Sigmoid colon (tissue), 7 donors: Measurements from ENCODE around the gene HSD17B10. TPM values are rescaled to one million over a fixed set of nuclear protein-coding genes. Genes with fewer than 3 reads are reported as not detected.
A peak's percentile ranks its signal among the peaks of the same experiment; 100 is the strongest.
"Not testable (repeated sequence)": the region's sequence is repeated elsewhere in the genome, so short reads cannot be mapped to it uniquely, and the experiment has no call there.

Experiments
- DNase-seq: peaks from one replicate; pipeline ENCODE4 v3.0.0-alpha.2; 2019
- H3K27ac ChIP-seq, 4 donors: fragments of 200-600 bp; sonication (generic); one replicate each; pipeline ENCODE4 v1.5.1; 2016 to 2019; ENCODE audit warnings: mild to moderate bottlenecking in 1 of 4
- H3K27me3 ChIP-seq, 3 donors: fragments of 200-600 bp; sonication (generic); one replicate each; pipeline ENCODE4 v1.5.1; 2019; ENCODE audit warnings: mild to moderate bottlenecking in 1 of 3
- H3K36me3 ChIP-seq, 4 donors: fragments of 200-600 bp; sonication (generic); one replicate each; pipeline ENCODE4 v1.5.1; 2016 to 2019
- H3K4me1 ChIP-seq, 4 donors: fragments of 200-600 bp; sonication (generic); one replicate each; pipeline ENCODE4 v1.5.1; 2017 to 2019
- H3K4me3 ChIP-seq, 4 donors: fragments of 200-600 bp; sonication (generic); one replicate each; pipeline ENCODE4 v1.5.1; 2017 to 2019; ENCODE audit warnings: mild to moderate bottlenecking in 2 of 4, moderate library complexity in 1 of 4
- H3K9me3 ChIP-seq, 4 donors: fragments of 200-600 bp in 3 of 4; sonication (generic) in 3 of 4; one replicate each; pipeline versions ENCODE4 v1.5.1 to v1.6.1; 2013 to 2019
- EP300 ChIP-seq, 4 donors: sonication (generic); formaldehyde crosslinking; IDR thresholded peaks; one replicate each; pipeline ENCODE4 v1.6.1; 2017; ENCODE audit warnings: antibody characterized with exemption in 4 of 4
- POLR2A ChIP-seq, 2 donors: fragments of 450-650 bp; IDR thresholded peaks; one replicate each; pipeline ENCODE4 v1.6.1; 2016; ENCODE audit warnings: antibody characterized with exemption in 2 of 2, mild to moderate bottlenecking in 2 of 2, moderate library complexity in 2 of 2
- POLR2AphosphoS5 ChIP-seq, 4 donors: sonication (generic); formaldehyde crosslinking; IDR thresholded peaks; one replicate each; pipeline ENCODE4 v1.6.1; 2017; ENCODE audit warnings: antibody characterized with exemption in 4 of 4
- WGBS, 2 donors: extraction: QIAGEN DNeasy Blood & Tissue Kit; methylation state at CpG; one replicate each; pipeline ENCODE4 v1.1.7; 2013; 5-methylcytosine and 5-hydroxymethylcytosine counted together
- intact Hi-C: fragments of 100-400 bp; cut with DNase I; formaldehyde crosslinking; loops from one replicate; pipeline ENCODE4 v1.15.1; 2023
- polyA plus RNA-seq, 3 donors: library from polyadenylated mRNA; stranded (reverse); fragments of 200-250 nt; gene quantifications; one replicate each; pipeline ENCODE4 v1.2.3, GENCODE V29; 2013
- total RNA-seq, 4 donors: library from RNA; depleted of rRNA; stranded (reverse); fragments of >200 nt; gene quantifications; one replicate each; pipeline ENCODE4 v1.1.0, GENCODE V29; 2016
- TF ChIP-seq, protein P1 (sequence below), 4 experiments: fragments of 450-650 bp in 3 of 4; fragments of 200-600 bp in 1 of 4; IDR thresholded peaks; one replicate each; pipeline ENCODE4 v1.5.1; 2016 to 2019; ENCODE audit warnings: antibody characterized with exemption in 4 of 4, mild to moderate bottlenecking in 3 of 4, moderate library complexity in 2 of 4
- donor health status: healthy with polysubstance abuse.
- donor health status: Bipolar disorder and iron deficiency.
- donor health status: healthy.

The HSD17B10 gene
- total and polyA plus RNA-seq, 7 donors = 44.6 to 102 (median 67.4) TPM

DNA sequence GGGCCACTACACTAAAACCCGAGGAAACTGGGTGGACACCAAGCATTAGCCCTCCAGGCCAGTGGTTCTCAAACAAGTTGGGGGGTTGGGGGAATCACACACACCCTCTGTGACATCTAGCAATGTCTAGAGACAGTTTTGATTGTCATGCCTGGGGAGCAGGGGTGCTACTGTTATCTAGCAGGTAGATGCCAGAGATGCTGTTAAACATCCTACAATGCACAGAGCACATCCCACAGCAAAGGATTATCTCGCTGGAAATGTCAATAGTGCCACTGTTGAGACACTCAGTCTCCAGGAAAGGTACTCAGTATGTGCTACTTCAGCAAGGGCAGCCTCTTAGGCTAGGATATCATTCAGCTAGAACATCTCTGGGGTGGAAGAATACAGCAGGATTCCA is 13.0 kb downstream of the HSD17B10 start:
- intact Hi-C loops = loop anchor here (5.0 kb wide), 1 partner anchor 109 kb away; no protein-coding TSS in a partner anchor
- H3K36me3 ChIP-seq = no peaks in the 10 kb centered on the region
- H3K4me1 ChIP-seq = peaks cover 0 to 19% (median 12%) of the 10 kb centered on the region in 4 donors
- peak overlapping the region in 3 of 4 donors; percentile 53 to 62 (median 60) for H3K4me3 ChIP-seq
- TF ChIP-seq, protein P1, sequence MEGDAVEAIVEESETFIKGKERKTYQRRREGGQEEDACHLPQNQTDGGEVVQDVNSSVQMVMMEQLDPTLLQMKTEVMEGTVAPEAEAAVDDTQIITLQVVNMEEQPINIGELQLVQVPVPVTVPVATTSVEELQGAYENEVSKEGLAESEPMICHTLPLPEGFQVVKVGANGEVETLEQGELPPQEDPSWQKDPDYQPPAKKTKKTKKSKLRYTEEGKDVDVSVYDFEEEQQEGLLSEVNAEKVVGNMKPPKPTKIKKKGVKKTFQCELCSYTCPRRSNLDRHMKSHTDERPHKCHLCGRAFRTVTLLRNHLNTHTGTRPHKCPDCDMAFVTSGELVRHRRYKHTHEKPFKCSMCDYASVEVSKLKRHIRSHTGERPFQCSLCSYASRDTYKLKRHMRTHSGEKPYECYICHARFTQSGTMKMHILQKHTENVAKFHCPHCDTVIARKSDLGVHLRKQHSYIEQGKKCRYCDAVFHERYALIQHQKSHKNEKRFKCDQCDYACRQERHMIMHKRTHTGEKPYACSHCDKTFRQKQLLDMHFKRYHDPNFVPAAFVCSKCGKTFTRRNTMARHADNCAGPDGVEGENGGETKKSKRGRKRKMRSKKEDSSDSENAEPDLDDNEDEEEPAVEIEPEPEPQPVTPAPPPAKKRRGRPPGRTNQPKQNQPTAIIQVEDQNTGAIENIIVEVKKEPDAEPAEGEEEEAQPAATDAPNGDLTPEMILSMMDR (IDR thresholded peaks at IDR 0.05) = no peak
- no peak for TF ChIP-seq EP300 (IDR thresholded peaks at IDR 0.05)
- H3K27me3 ChIP-seq = no peaks in the 10 kb centered on the region
- peak overlapping the region in 3 of 4 donors; percentile 89 to 91 (median 89) for H3K27ac ChIP-seq
- no peak for DNase-seq
- no peaks in the 10 kb centered on the region for H3K9me3 ChIP-seq
- WGBS, 2 donors = 9 to 44% methylated on average over 2 of the region's 2 CpGs

DNA sequence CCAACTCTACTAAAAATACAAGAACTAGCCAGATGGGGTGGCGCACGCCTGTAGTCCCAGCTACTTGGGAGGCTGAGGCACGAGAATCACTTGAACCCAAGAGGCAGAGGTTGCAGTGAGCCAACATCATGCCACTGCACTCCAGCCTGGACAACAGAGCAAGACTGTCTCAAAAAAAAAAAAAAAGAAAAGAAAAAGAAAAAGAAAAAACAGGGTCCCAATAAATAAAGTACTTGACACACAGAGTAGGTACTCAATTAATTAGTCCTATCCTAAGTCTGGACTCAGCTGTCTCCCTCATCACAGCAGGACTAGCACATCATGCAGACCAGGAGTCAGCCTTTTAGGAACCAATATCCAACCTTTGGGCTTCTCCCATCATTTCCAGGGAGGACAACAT is 13.8 kb downstream of the HSD17B10 start:
- not testable (repeated sequence) for H3K9me3 ChIP-seq, H3K4me3 ChIP-seq, H3K27ac ChIP-seq, H3K27me3 ChIP-seq, H3K36me3 ChIP-seq, DNase-seq
- peaks cover 0 to 19% (median 12%) of the 10 kb centered on the region in 4 donors for H3K4me1 ChIP-seq
- WGBS, 2 donors = 95% methylated on average over 3 of the region's 3 CpGs
- intact Hi-C loops = loop anchor here (5.0 kb wide), 1 partner anchor 108 kb away; no protein-coding TSS in a partner anchor

DNA sequence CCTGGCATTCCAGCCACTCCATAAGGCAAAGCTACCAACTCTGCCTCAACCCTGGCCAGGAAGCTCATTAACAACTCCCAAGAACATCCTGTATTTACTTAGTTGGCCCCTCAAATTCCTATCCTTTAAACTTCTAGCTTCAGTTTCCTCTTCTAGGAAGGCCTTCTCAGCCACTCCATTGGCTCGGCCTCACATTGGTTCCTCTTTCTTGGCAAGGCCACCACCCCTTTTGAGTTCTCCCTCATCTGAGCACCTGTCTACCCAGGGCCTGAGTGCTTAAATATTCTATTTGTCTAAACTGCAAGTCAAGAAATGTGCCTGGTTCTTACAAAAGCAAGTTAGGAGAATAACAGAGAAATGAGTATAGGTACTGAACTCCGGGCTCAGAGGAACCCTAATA is 21.7 kb downstream of the HSD17B10 start:
- intact Hi-C loops = no loop called here
- Histone ChIP-seq H3K27ac (no peak overlapping the region), H3K4me3 (no peak overlapping the region), H3K36me3 (peaks cover 8 to 55% (median 29%) of the 10 kb centered on the region in 4 donors), H3K4me1 (no peaks in the 10 kb centered on the region), H3K9me3 (no peaks in the 10 kb centered on the region), H3K27me3 (no peaks in the 10 kb centered on the region)
- 77 to 96% methylated on average over 2 of the region's 2 CpGs for WGBS, 2 donors
- no peak for DNase-seq
- TF ChIP-seq EP300 (IDR thresholded peaks at IDR 0.05) = no peak
- TF ChIP-seq POLR2AphosphoS5 (IDR thresholded peaks at IDR 0.05) = no peak
- TF ChIP-seq, protein P1 (IDR thresholded peaks at IDR 0.05) = no peak
- no peak for TF ChIP-seq POLR2A (IDR thresholded peaks at IDR 0.05)

DNA sequence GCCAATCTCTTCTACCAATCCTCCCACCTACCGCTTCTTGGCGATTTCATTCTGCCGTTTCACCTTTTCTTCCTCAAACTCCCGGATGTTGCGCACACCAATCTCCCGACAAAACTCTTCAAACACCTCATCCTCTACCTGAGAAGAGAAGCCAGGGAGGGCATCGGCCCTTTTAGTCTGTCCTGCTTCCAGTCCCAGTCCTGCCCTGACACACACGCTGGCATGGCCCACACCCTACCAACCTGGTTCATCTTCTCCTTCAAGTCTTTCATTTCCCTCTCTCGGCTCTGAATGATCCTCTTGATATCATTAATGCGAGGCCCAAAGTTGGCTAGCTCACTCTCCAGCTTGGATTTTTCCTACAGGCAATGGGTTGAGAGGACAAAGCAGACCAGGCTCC is 30.6 kb downstream of the HSD17B10 start:
- H3K9me3 ChIP-seq = no peaks in the 10 kb centered on the region
- 94 to 95% methylated on average over 10 of the region's 10 CpGs for WGBS, 2 donors
- H3K36me3 ChIP-seq = peaks cover 14 to 77% (median 28%) of the 10 kb centered on the region in 4 donors
- no peak overlapping the region for H3K4me3 ChIP-seq
- H3K27ac ChIP-seq = no peak overlapping the region
- TF ChIP-seq POLR2A (IDR thresholded peaks at IDR 0.05) (no peak), POLR2AphosphoS5 (IDR thresholded peaks at IDR 0.05) (no peak), EP300 (IDR thresholded peaks at IDR 0.05) (no peak)
- TF ChIP-seq, protein P1 (IDR thresholded peaks at IDR 0.05) = no peak
- intact Hi-C loops = no loop called here
- DNase-seq = no peak
- no peaks in the 10 kb centered on the region for H3K27me3 ChIP-seq
- H3K4me1 ChIP-seq = no peaks in the 10 kb centered on the region

DNA sequence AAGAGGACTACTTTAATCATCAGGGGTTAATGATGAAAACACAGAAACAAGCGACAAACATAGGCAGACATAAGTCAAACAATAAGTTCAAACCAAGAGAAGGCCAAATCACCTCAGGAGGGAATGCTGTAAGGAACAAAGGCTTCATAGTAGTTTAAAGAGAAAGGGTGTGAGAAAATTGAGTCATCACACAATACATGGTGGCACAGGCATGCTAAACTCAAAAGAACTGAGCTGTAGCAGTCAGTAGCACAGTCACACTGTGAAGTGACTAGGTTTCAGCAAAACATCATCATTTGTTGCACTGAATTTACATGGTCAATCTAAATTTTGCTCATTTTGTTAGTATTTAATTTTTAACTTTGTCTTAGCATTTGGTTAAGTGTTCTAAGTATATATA is 36.0 kb downstream of the HSD17B10 start:
- H3K4me3 ChIP-seq = no peak overlapping the region
- intact Hi-C loops = no loop called here
- peaks cover 0 to 40% (median 4%) of the 10 kb centered on the region in 4 donors for H3K36me3 ChIP-seq
- no peaks in the 10 kb centered on the region for H3K4me1 ChIP-seq
- no peaks in the 10 kb centered on the region for H3K9me3 ChIP-seq
- H3K27ac ChIP-seq = no peak overlapping the region
- no peak for DNase-seq
- TF ChIP-seq EP300 (IDR thresholded peaks at IDR 0.05) (no peak), POLR2A (IDR thresholded peaks at IDR 0.05) (no peak), POLR2AphosphoS5 (IDR thresholded peaks at IDR 0.05) (no peak)
- TF ChIP-seq, protein P1 (IDR thresholded peaks at IDR 0.05) = no peak
- 92 to 95% methylated on average over 1 of the region's 1 CpG for WGBS, 2 donors
- no peaks in the 10 kb centered on the region for H3K27me3 ChIP-seq
